GM21786 (cell line): ENCODE results near the gene SUPT3H.
"Not testable (repeated sequence)": the region's sequence is repeated elsewhere in the genome, so short reads cannot be mapped to it uniquely, and the experiment has no call there.

Experiments
- ATAC-seq: cut with Tn5 transposase; IDR thresholded peaks from one replicate; pipeline ENCODE4 v1.9.1; 2021; ENCODE audit not compliant: unreplicated experiment

The SUPT3H gene

GRCh38 chr6:44920952-44921491 lies 456.7 kb downstream of the SUPT3H start:
- ATAC-seq, result no peak

GRCh38 chr6:44918671-44919296 lies 458.9 kb downstream of the SUPT3H start:
- no peak for ATAC-seq

GRCh38 chr6:44917430-44917829 lies 460.3 kb downstream of the SUPT3H start:
- ATAC-seq, result no peak

DNA sequence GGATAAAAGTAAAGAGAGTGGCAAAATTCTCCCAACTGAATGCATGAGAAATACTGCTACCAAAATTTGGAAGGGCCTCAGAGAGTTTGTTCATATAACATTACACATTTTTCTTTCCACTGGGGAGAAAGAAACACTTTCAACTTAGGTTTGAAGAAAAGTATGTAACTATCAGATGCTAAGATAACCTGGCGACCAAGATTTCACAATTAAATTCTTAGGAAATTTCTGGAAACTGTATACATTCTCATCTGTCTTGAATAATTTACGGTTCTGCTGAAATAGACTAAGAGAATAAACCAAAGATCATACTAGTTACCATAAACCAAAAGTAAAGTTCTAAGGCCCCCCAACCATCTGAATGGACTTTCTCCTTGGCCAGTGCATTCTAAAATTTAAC lies 462.6 kb downstream of the SUPT3H start:
- ATAC-seq, result no peak

DNA sequence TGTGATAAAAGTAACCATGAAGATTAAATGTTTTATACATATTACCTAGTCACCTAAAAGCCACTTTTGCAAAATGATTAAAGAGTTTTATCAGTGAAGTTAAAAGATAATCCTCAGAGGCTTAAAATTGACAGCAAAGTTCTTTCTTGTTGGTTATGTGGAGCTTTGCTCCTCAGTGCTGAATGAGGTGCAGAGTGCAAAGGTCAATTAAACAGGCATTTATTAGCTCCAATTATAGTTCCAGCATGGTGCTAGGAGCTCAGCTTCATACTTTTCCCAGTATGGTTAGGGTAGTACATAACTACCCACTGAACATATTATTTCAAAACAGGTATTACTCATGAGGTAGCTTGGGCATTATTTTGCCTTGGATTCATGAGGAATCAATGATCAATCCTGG lies 463.6 kb downstream of the SUPT3H start:
- ATAC-seq, result no peak

- ATAC-seq, result no peak
Observed at GRCh38 chr6:44906761-44907160, 471.0 kb downstream of the SUPT3H start.

DNA sequence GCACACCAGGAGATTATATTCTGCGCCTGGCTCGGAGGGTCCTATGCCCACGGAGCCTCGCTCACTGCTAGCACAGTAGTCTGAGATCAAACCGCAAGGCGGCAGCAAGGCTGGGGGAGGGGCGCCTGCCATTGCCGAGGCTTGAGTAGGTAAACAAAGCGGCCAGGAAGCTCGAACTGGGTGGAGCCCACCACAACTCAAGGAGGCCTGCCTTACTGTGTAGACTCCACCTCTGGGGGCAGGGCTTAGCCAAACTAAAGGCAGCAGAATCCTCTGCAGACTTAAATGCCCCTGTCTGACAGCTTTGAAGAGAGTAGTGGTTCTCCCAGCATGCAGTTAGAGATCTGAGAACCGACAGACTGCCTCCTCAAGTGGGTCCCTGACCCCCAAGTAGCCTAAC lies 477.4 kb downstream of the SUPT3H start:
- ATAC-seq, result not testable (repeated sequence)

DNA sequence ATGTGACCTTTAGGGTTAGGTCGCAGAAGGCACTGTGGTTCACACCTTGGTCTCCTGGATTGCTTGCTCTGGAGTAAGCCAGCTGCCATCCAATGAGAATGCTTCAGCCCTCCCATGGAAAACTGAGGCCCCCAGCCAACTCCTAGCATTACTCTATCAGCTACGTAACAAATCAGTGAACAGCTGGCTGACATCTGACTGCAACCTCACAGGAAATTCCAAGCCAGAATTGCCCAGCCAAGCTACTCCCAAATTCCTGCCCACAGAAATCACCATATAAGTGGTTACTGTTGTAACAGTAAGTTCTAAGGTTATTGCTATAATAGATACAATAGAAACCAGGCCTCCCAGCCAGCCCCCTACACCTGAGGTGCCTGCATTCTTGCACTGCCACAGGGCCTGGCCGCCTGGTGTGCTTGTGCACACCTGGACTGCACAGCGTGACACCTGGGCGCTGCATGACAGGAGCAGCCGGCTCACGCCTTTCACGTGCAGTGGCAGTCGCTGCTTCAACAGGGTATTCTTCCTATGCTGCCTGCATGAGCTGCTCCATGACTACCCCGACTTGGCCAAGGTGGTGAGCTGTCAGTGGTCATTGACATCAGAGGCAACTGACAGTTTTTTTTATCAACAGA lies 479.3 kb downstream of the SUPT3H start:
- ATAC-seq, result no peak

GRCh38 chr6:44897316-44897715 lies 480.4 kb downstream of the SUPT3H start:
- no peak for ATAC-seq

GRCh38 chr6:44896701-44897100 lies 481.0 kb downstream of the SUPT3H start:
- no peak for ATAC-seq

- ATAC-seq, result no peak
Observed at GRCh38 chr6:44892579-44892978, 485.2 kb downstream of the SUPT3H start.

GRCh38 chr6:44879071-44879470 lies 498.7 kb downstream of the SUPT3H start:
- not testable (repeated sequence) for ATAC-seq

- not testable (repeated sequence) for ATAC-seq
Observed at GRCh38 chr6:44876638-44877037, 501.1 kb downstream of the SUPT3H start.

- ATAC-seq, result peak; percentile 75
Observed at GRCh38 chr6:44869321-44869897, 508.3 kb downstream of the SUPT3H start.

- ATAC-seq, result peak; percentile 15
Observed at GRCh38 chr6:44868910-44869309, 508.8 kb downstream of the SUPT3H start.

DNA sequence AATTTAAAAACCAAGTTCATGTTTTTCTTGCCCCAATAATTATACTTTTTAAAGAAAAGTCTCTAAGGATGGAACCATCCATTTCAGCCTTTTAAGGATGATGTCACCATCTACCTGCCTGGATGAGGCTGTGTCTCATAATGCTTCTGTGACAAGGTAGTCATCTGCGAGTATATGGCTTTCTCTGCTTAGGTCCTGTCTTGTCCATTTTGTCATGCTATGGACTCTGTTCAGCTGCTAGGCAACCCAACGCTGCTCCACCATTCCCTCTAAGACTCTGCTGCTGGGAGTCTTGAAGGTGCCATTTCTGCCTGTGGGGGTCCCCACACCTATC lies 509.4 kb downstream of the SUPT3H start:
- peak; percentile 30 for ATAC-seq

DNA sequence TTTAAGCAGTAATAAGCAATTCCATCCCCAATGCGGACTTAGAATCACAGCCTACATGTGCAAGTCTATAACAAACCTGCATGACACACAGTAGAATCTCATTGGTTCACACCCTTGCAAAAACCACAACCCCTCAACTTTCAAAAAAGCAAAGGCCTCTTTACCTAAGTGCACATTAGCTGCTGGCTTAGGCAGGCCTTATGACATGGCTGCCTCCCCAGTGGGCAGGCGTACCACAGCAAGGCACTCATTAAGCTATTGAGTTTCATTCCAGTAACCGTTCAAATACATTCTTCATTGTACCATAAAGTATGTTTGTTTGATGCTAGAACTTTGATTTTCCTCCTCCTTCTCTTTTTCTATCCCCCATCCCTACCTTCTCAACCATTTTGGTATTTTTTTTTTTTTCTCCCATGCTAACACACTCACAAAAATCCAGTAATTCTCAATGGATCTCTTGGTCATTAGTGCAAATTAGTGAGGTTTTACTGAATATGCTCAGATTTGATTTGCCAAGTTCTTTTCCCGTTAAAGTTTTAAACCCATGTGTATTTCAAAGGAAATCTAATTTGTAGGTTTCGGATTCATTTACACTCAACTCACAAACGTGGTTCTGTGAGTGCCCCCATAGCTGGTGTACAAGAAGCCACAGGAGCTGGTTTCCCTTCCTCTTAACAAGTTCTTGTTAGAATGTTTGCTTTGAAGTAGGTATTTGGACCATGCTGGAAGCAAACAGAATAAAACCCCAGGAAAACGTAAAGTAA lies 510.0 kb downstream of the SUPT3H start:
- peak; percentile 52 for ATAC-seq

DNA sequence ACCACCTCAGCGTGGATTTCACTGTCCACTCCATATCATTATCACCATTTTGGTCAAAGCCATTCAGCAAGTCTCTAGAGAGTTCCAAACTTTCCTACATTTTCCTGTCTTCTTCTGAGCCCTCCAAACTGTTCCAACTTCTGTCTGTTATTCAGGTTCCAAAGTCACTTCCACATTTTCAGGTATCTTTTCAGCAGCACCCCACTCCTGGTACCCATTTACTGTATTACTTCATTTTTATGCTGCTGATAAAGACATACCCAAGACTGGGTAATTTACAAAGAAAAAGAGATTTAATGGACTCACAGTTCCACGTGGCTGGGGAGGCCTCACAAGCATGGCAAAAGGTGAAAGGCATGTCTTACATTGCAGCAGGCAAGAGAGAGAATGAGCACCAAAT lies 512.5 kb downstream of the SUPT3H start:
- ATAC-seq, result not testable (repeated sequence)

DNA sequence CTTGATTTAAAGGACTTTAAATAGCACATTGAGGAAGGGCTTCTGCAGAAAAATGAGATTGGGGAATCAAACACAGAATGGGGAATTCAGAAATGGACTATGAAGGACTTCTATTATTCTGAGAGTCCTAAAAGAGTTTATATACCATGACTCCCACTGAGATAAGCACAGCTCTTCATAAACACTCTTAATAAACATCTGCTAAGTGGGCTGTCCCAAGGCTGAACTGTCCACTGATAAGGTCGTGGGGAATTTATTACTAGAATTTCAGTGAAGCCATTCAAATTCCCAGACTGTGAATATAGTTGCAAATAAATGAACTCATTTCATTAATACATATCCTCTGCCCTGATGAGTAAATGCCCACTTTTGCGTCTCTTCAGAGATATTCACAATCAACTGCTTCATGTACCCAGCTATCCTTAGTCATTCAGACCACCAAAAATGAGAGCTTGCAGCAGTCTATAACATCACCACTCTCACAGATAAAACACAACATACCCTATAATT lies 517.8 kb downstream of the SUPT3H start:
- ATAC-seq, result no peak

GRCh38 chr6:44858998-44859397 lies 518.7 kb downstream of the SUPT3H start:
- ATAC-seq, result no peak

GRCh38 chr6:44856479-44856878 lies 521.3 kb downstream of the SUPT3H start:
- ATAC-seq, result no peak
